Loucy (cell line): ENCODE measurements around the gene TMEM132C.

Experiments used
- H2AFZ ChIP-seq: fragments of 200-600 bp; sonication (generic); 2 replicates; pipeline ENCODE4 v1.6.0; 2016; ENCODE audit warnings: antibody characterized with exemption, mild to moderate bottlenecking, low read length, moderate library complexity
- H3F3A ChIP-seq: fragments of 200-600 bp; 2 replicates; pipeline ENCODE4 v1.6.0; 2016; ENCODE audit warnings: antibody characterized with exemption, low read depth, mild to moderate bottlenecking
- H3K27me3 ChIP-seq: fragments of 200-600 bp; sonication (generic); 2 replicates; pipeline ENCODE4 v1.6.1; 2014; ENCODE audit warnings: low read length, mild to moderate bottlenecking; ENCODE audit not compliant: insufficient read depth, poor library complexity, severe bottlenecking
- H3K36me3 ChIP-seq: fragments of 200-600 bp; sonication (generic); 2 replicates; pipeline ENCODE4 v1.6.1; 2016; ENCODE audit warnings: low read length; ENCODE audit not compliant: insufficient read depth
- H3K4me1 ChIP-seq: fragments of 200-600 bp; sonication (generic); 2 replicates; pipeline ENCODE4 v1.5.1; 2014; ENCODE audit warnings: low read length, mild to moderate bottlenecking; ENCODE audit not compliant: insufficient read depth, poor library complexity, severe bottlenecking
- H3K4me2 ChIP-seq: fragments of 200-600 bp; sonication (generic); 2 replicates; pipeline ENCODE4 v1.6.0; 2014; ENCODE audit warnings: antibody characterized with exemption, low read length, low read depth, mild to moderate bottlenecking; ENCODE audit not compliant: poor library complexity, severe bottlenecking
- H3K4me3 ChIP-seq: fragments of 200-600 bp; sonication (generic); 2 replicates; pipeline ENCODE4 v1.5.1; 2014; ENCODE audit warnings: low read length, mild to moderate bottlenecking, mixed read lengths; ENCODE audit not compliant: poor library complexity, severe bottlenecking
- H3K79me2 ChIP-seq: fragments of 200-600 bp; sonication (generic); 2 replicates; pipeline ENCODE4 v1.6.1; 2014; ENCODE audit warnings: low read length; ENCODE audit not compliant: insufficient read depth
- H3K9ac ChIP-seq: fragments of 200-600 bp; sonication (generic); 2 replicates; pipeline ENCODE4 v1.6.0; 2014; ENCODE audit warnings: mild to moderate bottlenecking, low read depth, low read length, moderate library complexity; ENCODE audit not compliant: poor library complexity, severe bottlenecking
- H3K9me2 ChIP-seq: fragments of 200-600 bp; sonication (generic); replicated peaks from 2 replicates; pipeline ENCODE4 v1.6.1; 2016; ENCODE audit warnings: low read depth, low read length, mixed read lengths
- H3K9me3 ChIP-seq: fragments of 200-600 bp; sonication (generic); 2 replicates; pipeline ENCODE4 v1.6.1; 2014; ENCODE audit warnings: mild to moderate bottlenecking, antibody characterized with exemption, low read length, low read depth; ENCODE audit not compliant: insufficient read depth
- H4K20me1 ChIP-seq: fragments of 200-600 bp; sonication (generic); 2 replicates; pipeline ENCODE4 v1.6.0; 2014; ENCODE audit warnings: antibody characterized with exemption, low read length, mild to moderate bottlenecking; ENCODE audit not compliant: insufficient read depth, poor library complexity, severe bottlenecking
- EZH2phosphoT487 ChIP-seq: fragments of 200-600 bp; IDR thresholded peaks from 2 replicates; pipeline ENCODE4 v1.6.1; 2018; ENCODE audit warnings: antibody characterized with exemption, mild to moderate bottlenecking, moderate library complexity, borderline replicate concordance
- TF ChIP-seq, protein P1 (sequence below): fragments of 200-600 bp; sonication (generic); conservative IDR thresholded peaks from 2 replicates; pipeline ENCODE4 v1.5.1; 2014; ENCODE audit warnings: mild to moderate bottlenecking, antibody characterized with exemption, low read length

Gene TMEM132C

DNA sequence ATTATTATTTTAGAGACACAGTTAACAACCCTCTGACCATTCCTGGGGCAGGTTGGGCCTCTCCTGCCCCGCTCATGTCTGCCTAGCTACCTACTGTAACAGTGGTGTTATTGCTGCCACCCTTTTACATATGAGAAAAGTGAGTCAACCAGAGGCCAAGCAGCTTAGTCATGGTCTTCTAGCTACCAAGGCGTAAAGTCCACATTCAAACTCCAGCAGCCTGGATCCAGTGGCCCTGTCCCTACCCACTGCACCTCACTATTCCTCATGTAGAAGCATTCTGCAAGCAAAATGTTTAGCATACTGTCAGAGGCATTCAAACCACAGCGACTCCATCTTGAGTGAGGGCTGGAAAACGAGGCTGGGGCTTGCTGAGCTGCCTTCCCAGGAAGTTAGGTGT lies 461.0 kb downstream of the TMEM132C start:
- Histone ChIP-seq H3K9me3 (no peaks in the 10 kb centered on the region), H3K27me3 (no peaks in the 10 kb centered on the region), H3K4me3 (no peak overlapping the region), H3K36me3 (no peaks in the 10 kb centered on the region), H3K4me1 (peaks cover 34% of the 10 kb centered on the region), H3K79me2 (no peaks in the 10 kb centered on the region), H4K20me1 (no peaks in the 10 kb centered on the region), H3F3A (no peaks in the 10 kb centered on the region), H3K9me2 (no peaks in the 10 kb centered on the region), H3K9ac (no peak overlapping the region), H2AFZ (no peak overlapping the region), H3K4me2 (peak overlapping the region; percentile 6)
- TF ChIP-seq EZH2phosphoT487, result no peak
- TF ChIP-seq, protein P1, sequence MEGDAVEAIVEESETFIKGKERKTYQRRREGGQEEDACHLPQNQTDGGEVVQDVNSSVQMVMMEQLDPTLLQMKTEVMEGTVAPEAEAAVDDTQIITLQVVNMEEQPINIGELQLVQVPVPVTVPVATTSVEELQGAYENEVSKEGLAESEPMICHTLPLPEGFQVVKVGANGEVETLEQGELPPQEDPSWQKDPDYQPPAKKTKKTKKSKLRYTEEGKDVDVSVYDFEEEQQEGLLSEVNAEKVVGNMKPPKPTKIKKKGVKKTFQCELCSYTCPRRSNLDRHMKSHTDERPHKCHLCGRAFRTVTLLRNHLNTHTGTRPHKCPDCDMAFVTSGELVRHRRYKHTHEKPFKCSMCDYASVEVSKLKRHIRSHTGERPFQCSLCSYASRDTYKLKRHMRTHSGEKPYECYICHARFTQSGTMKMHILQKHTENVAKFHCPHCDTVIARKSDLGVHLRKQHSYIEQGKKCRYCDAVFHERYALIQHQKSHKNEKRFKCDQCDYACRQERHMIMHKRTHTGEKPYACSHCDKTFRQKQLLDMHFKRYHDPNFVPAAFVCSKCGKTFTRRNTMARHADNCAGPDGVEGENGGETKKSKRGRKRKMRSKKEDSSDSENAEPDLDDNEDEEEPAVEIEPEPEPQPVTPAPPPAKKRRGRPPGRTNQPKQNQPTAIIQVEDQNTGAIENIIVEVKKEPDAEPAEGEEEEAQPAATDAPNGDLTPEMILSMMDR, result no peak

DNA sequence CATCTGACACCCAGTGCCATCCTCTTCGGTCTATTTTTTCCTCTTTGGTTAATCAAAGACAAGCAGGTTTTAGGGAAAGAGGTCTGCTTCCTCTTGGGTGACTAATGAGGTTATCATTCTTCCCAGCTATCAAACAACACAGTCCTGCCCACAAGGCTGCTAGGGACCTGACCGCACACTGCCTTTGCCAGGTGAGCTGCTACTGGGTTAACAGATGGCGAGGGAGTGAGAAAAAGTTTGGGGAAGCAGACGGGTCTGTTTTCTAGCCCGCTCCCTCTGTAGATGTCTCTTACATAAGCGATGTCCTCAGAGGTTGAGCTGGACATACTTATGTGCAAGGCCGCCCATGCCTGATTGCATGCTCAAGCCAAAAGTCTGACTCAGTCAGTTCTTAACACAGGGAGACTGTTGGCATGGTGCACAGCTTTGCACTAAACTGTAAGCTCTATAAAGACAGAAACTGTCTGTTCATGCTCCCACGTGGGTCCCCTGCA lies 462.7 kb downstream of the TMEM132C start:
- H3K36me3 ChIP-seq, result no peaks in the 10 kb centered on the region
- H3K9me3 ChIP-seq, result no peaks in the 10 kb centered on the region
- peak overlapping the region; percentile 28 for H3K4me2 ChIP-seq
- H3K4me1 ChIP-seq, result peaks cover 37% of the 10 kb centered on the region
- no peaks in the 10 kb centered on the region for H4K20me1 ChIP-seq
- peak overlapping the region; percentile 3 for H3K4me3 ChIP-seq
- H3K9ac ChIP-seq, result no peak overlapping the region
- TF ChIP-seq EZH2phosphoT487, result no peak
- TF ChIP-seq, protein P1, result no peak
- H3F3A ChIP-seq, result no peaks in the 10 kb centered on the region
- H2AFZ ChIP-seq, result no peak overlapping the region
- no peaks in the 10 kb centered on the region for H3K27me3 ChIP-seq
- no peaks in the 10 kb centered on the region for H3K9me2 ChIP-seq
- no peaks in the 10 kb centered on the region for H3K79me2 ChIP-seq

DNA sequence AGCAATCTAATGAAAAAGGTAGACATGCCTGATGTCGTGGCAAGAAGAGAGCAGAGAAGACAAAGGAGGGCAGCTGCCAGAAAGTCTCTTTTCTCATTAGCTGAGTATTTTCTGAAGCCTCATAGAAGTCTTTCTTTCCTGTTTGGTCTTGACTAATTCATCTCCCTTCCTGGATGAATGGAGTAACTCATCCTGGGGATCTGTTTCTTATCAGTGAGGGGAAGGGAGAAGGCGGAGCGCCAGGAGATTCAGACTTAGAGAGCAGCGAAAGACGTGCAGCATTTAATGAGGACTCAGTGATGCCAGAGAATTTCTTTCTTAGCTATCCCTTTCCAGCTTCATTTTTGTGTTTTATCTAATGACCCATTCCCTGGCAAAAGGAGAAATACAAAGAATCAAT lies 467.4 kb downstream of the TMEM132C start:
- peaks cover 10% of the 10 kb centered on the region for H3K4me1 ChIP-seq
- no peak overlapping the region for H2AFZ ChIP-seq
- no peak overlapping the region for H3K4me2 ChIP-seq
- no peak overlapping the region for H3K9ac ChIP-seq
- H3K4me3 ChIP-seq, result no peak overlapping the region
- H3F3A ChIP-seq, result no peaks in the 10 kb centered on the region
- H4K20me1 ChIP-seq, result no peaks in the 10 kb centered on the region
- no peaks in the 10 kb centered on the region for H3K9me3 ChIP-seq
- H3K79me2 ChIP-seq, result no peaks in the 10 kb centered on the region
- H3K36me3 ChIP-seq, result no peaks in the 10 kb centered on the region
- no peaks in the 10 kb centered on the region for H3K9me2 ChIP-seq
- H3K27me3 ChIP-seq, result no peaks in the 10 kb centered on the region
- TF ChIP-seq, protein P1, result no peak
- no peak for TF ChIP-seq EZH2phosphoT487
